Stimulated activated CD4-positive, alpha-beta T cell treated with anti-CD3 and anti-CD28 coated beads, Interleukin-1b, Interleukin-23, amount 100 ng/mL, for 24 hours (primary cell): ENCODE results near the gene GRIA2.
"Not testable (repeated sequence)": the region's sequence is repeated elsewhere in the genome, so short reads cannot be mapped to it uniquely, and the experiment has no call there.

ENCODE experiments used
- DNase-seq, 4 experiments: peaks; one replicate each; pipeline ENCODE4 v3.0.0-alpha.2; 2020; ENCODE audit warnings: low read depth in 4 of 4, low spot score in 1 of 4

The GRIA2 gene

DNA sequence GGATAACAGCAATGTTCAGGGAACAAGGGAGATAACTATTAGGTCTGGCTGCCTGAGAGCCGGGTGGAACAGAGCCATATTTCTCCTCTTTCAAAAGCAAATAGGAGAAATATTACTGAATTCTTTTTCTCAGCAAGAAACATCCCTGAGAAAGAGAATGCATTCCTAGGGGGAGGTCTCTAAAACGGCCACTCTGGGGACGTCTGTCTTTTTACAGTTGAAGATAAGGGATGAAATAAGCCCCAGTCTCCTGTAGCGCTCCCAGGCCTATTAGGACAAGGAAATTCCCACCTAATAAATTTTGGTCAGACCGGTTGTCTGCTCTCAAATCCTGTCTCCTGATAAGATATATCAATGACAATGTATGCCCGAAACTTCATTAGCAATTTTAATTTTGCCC is 37.6 kb downstream of the GRIA2 start:
- not testable (repeated sequence) for DNase-seq

DNA sequence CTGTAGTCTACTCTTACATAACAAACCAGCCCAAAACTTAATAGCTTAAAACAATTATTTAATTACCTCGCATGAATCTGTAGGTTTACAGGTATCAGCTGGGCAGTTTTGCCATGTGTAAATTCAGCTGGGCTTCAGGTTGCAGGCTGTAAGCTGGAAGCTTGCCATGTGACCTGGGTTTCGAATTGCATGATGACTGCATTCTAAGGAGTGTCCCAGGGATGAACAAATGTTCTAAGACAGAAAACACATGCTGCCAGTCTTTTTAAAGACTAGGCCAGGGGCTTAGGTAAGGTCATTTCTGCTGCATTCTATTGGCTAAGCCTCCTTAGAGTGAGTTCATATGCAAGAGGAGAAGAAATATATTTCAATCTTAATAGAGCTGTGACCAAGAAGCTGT is 44.8 kb downstream of the GRIA2 start:
- no peak for DNase-seq

DNA sequence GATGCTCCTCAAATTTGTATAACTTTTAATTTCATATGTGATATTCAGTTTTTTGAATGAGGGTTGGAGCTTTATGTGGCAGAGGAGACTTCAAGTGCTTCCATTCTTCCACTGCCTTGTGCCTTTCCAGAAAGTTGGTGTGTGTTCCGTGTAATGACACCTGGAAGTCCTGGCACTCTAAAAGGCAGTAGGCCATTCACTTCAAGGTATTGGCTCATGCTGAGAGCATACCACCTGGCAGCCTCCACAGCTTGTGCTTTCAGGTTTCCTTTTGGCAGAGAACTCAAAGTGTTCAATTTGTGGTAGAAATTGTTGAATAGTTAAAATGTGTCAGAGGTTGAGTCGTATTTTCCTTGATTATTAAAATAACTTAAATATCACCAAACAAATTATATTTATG is 49.6 kb downstream of the GRIA2 start:
- no peak for DNase-seq

DNA sequence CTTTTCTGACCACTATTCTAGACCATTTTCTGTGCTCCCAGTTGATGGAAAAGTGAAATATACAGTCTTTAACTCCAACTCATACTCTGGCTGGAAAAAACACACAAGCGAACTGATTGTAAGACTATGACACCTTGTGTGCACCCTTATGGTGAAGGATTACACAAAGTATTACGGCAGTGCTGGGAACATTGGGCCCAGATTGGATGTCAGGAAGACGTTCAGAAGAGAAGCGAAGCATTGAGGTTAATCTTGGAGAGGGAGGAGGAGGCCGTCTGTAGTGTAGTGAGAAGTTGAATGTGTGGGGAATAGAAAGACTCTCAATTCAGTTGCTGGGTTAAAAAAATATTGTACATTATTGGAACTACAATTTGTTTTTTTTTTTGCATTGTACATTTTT is 50.0 kb downstream of the GRIA2 start:
- DNase-seq: no peak

DNA sequence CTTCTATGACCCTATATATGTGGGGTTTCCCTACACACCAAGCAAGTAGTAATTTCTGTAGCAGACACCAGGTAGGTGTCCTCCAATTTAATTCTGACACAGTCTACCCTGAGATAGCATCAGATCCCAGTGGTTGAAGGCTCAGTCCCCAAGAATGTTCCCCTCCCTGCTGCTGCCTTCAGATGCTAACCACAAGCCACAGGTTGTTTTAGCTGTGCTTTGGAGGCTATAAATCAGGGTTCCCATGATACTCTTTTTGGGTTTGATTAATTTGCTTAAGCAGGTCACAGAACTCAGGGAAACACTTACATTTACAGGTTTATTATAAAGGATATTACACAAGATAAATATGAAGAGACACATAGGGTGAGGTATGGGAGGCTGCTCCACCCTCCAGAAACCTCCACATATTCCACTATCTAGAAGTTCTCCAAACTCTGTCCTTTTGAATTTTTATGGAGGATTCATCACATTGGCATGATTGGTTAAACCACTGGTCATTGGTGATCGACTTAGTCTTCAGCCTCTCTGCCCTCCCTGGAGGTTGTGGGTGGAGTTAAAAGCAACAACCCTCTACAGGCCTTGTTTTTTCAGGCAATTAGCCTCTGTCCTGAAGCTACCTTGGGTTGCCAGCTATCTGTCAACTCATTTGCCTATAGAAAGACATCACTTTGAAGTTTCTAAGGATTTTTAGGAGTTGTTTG is 50.8 kb downstream of the GRIA2 start:
- DNase-seq: no peak

DNA sequence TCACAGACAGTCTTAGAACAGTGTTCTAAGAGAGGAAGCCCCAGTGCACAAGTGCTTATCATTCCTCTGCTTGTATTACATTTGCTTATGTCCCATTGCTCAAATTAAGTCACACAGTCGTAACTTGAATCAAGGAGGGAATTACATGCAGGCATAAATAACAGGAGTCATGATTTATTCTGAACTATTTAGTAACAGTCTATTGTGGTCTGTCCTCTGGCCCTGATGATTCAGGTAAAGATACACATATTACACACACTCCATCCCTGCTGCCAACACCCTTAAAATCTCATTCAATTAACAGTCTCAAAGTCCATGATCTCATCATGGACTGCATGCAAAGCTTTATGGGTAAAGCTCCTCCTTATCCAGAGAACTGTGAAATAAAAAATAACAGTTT is 60.1 kb downstream of the GRIA2 start:
- DNase-seq: no peak

DNA sequence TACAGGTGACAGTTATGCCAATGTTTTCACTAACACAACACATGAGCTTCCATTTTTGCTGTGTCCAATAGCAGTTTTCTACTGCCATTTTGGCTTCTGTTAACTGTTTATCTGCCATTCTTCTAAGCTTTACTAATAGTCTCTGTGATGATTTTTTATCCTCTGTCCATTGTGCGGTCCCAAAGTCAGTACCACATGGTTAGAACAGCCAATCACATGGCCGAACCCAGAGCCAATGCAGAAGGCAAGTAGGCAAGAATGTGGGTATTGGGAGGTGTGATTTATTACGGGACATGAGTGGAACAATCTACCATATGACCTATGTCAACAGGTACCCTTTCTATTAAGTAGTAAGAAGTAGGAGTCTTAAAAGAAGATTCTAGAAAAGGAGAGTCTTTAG is 61.5 kb downstream of the GRIA2 start:
- DNase-seq: no peak

DNA sequence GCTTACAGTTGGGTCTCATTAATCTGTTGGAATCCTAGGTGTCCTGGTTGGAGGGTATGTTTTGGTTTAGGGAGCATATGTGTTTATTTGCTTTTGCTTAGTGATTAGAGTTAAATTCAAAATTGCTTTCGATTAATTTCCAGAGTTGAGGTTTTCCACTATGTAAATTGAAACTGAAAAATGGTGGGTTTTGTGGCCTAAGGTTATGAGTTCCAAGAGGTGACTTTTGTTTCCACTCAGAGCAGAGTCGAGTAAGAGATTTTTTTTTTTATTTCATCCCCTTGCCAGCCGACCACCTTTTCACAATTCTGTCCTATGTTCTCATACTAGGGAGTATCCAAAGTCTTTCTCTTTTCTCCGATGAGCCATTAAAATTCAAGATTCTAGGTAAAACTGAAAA is 66.9 kb downstream of the GRIA2 start:
- DNase-seq: no peak

DNA sequence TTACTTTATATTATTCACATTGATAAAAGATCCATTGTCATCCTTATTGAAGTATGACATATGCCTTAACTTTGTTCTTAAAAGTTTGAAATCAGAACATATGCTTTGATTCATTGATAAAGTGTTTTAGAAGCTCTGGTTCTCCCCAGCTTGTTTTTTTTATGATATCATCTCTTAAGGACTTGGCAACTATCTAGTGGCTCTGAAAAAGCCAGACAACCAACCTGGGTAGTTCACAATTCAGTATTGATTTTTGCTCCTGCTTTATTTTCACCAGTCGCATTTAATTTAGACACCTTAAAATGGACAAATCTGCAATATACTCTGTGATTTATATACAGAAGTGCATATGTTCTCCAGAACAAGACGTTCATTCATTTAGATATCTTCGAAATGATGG is 70.1 kb downstream of the GRIA2 start:
- DNase-seq: no peak

DNA sequence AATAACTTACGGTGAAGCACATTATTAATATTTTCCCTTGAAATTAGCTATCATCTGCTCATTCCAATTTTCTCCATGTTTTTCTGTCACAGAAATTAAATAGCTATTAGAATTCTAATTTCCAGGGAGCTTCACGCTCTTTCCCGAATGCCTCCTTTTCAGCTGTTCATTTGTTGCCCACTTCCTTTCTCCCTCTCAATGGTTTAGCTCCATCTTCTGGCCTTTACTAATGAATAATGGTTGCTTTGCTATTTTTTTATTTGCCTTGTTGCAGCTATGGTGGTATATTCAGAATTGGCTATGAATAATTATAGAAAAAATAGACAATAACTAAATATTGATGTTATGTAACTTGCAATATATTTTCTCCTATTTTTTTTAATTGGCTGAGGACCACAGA is 70.5 kb downstream of the GRIA2 start:
- DNase-seq: no peak

DNA sequence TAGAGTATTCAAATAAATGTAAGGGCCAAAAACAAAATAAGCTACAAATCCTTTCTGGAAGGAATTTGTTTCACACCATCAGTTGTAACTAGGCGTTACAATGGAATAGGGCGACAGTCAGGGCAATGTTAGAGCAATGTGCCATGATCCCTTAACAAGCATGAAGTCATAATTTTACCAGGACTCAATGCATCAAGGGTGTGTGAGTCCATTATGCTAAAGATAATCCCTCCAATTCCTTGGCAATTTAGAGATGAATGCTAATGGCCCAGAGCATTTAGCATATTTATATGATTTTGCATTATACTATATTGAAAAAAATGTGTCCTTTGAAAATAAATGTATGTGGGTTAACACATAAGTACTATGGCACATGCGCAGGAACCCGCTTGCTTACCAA is 73.1 kb downstream of the GRIA2 start:
- no peak for DNase-seq

DNA sequence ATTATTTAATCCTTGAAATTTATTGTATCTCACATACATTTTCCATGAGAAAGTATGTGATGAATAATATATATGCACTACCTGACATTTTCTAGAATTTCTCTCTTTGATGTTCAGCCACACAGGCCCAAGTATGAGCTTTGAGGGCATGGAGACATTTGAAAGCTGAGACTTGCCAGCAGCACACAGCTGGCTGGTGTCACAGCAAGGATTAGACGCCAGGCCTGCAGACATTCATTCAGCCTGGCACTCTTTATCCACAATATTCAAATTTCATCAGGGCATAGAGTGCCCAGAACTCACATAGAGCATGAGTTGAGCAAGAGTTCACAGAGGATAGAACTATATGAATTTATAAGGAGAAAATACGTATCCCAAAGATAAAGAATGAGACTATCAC is 74.0 kb downstream of the GRIA2 start:
- DNase-seq: no peak

DNA sequence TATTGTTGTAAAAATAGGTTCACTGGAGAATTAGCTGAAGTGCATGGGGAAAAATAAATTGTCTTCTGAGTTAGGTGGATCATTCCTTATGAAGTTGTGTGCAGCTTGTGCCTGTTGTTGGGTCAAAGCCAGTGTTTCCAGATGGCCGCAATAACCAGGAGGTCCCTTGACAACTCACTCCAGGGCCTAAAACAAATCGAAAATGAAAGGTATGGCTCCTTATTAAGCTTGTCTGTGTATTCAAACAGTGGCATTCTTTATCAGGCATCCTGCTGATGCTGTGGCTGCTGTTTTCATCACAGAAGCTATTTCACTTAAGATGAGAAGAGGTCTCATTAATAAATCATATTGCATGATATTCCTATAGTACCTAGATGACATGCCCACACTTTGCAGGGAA is 80.2 kb downstream of the GRIA2 start:
- DNase-seq: no peak

DNA sequence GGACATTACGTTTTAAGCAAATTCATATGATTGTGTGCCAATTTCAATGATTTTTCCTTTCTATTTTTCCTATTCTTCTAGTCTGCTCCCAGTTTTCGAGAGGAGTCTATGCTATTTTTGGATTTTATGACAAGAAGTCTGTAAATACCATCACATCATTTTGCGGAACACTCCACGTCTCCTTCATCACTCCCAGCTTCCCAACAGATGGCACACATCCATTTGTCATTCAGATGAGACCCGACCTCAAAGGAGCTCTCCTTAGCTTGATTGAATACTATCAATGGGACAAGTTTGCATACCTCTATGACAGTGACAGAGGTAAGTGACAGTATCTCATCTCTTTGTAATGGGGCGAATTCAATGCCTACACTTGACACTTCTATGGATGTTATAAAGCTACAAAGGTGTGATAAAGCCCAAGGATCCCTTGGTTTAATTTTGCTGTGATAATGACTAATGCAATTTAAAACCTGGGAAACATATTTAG is 83.0 kb downstream of the GRIA2 start:
- no peak for DNase-seq

DNA sequence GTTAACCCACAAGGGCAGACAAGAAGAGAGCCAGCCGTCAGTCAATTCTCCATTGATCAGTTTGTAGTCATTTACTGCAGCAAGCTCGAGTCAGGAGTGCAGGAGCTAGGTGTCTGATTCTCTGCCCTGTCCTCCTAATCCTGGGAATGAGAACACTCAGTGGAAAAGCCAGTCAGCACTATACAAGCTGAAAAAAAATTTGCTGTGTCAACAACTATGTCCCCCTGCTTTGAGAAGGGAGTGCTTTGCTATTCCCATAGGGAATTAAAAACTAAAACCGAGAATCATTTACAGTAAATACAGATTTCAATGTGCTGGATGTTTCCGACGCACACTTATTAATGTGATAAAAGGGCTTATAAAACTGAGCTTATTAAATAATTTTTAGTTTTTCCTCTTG is 84.2 kb downstream of the GRIA2 start:
- no peak for DNase-seq

DNA sequence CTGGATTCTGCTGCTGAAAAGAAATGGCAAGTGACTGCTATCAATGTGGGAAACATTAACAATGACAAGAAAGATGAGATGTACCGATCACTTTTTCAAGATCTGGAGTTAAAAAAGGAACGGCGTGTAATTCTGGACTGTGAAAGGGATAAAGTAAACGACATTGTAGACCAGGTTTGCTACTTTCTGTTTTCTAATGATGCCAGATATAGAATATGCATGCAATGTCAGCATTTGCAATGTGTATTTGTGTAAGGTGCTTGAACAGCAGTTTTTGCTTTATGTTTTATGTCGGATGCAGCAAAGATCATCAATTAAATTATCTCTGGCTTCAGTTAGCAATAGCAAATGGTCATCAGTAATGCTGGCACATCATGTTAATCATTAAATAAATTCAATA is 92.2 kb downstream of the GRIA2 start:
- DNase-seq: no peak

DNA sequence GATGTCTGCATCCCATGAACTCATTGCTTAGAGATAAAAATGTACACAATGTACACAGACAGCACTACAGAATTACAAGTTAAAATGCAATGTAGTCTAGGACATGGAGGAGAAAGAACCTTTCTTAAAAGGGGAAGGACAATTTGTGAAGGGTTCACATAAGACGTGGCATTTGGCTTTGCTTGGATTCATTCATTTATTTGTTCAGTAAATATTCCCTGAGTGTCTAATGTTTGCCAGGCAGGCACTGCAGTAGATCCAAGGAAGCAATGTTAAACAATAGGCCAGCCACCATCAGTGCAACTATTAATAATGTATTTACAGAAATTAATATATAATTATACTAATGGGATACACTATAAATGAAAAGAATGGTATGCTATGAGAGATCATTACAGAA is 94.4 kb downstream of the GRIA2 start:
- no peak for DNase-seq

DNA sequence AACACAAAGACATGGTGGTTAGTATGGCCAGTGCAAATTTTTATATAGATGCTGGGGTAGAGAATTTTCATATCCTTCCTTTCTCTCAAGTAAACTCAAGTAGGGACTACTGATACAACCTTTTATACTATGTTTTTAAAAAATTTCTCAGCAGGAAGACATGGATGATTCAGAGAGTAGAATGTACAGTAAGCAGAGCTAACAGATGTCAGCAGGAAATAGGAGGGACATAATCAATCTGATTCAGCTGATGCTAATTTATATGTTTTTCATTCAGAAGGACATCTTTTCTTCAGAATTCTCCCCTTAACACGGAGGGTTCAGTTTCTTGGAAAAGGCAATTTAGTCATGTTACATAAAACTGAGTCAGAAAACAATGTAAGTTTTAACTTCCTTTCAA is 95.4 kb downstream of the GRIA2 start:
- DNase-seq: no peak

DNA sequence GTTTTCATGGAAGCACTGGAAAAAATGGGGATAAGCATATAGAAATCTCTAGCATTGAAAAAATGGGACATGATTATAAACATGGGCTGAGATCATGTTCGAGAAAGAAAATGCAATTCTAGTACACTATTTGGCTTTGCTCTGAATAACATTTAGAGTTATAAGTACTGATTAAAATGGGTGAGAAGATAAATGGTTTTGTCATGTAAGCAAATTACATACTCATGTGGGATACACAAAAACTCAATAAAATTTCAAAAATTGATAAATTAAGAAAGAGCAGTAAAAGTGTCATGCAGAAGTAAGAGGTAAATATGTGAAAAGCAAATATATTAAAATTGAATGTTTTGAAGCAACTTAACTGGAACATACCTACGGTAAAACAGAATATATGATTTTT is 99.6 kb downstream of the GRIA2 start:
- DNase-seq: no peak

DNA sequence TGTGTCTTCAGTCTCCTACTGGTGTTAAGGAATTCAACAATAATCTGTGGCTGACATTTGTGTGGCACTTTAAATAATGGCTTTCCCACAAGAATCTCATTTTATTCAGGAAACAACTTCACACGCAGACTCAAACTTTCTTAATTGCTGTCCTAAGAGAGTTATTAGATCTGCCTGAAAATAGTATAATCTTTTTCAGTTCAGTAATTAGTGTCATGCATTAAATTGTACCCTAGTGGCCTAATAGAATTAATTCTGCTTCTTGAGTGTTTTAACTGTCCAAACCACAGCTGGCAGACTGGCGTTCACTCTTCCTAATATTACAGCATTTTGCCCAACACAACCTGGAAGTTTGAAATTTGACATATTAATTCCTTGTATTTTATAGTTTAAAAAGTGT is 107.1 kb downstream of the GRIA2 start:
- no peak for DNase-seq

DNA sequence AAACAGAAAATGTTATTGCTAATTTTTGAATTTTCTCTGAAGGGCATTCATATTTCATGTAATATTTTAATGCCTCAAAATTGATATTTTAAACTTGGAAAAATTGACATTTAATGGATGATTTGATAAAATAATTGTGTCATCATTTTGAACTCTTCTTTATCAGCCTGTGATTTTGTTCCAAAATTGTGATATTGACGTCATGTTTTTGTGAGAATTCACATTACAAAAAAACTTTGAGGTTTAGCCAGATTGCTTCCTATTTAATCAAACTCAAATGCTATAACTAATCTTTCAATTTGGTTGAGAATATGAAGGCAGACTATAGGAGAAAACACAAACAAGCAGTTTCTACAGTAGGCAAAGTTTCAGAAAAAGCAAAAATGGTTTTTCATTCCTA is 137.4 kb downstream of the GRIA2 start:
- no peak for DNase-seq

DNA sequence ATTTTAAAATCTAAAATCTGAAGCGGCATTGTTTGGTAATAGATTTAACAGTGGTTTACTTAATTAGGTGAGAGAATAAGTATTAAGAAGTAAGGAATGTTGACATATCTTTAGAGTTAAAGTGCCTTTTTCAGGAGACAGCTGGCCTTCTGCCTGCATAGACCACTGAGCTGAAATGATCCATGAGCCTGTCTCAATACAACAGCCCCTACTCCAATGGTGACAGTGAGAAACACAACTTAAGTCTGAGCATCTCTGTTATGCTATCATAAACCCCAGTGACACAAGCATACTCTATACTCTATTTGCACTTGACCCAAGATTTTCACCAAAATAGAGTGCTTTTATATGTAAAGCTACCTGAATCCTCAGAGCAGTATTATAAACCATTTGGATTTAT is 137.9 kb downstream of the GRIA2 start:
- DNase-seq: no peak

DNA sequence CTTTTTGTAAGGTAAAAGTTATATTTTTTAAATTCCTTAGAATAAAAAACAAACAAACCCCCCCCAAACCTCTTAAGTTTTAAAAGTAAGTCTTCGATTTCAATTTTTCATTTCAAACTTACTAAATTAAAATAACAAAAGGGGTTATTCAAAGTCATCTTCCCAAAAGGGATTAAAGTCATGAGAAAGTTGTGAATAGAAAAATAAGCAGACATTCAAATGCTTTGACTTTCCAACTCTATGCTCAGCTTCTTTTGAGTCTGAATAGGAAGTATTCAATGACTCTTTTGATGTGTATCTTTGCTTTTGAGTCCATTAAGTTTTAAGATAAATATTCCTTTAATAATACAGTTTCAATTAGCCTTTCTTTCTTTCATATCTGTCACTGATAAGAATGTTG is 138.3 kb downstream of the GRIA2 start:
- DNase-seq: no peak

DNA sequence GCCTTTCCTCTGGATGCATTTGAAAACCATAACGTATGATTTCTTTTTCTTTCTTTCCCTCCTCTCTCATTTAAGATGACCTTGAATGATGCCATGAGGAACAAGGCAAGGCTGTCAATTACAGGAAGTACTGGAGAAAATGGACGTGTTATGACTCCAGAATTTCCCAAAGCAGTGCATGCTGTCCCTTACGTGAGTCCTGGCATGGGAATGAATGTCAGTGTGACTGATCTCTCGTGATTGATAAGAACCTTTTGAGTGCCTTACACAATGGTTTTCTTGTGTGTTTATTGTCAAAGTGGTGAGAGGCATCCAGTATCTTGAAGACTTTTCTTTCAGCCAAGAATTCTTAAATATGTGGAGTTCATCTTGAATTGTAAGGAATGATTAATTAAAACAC is 142.8 kb downstream of the GRIA2 start:
- no peak for DNase-seq
